ENCODE data around the gene SHH.
"Not testable (repeated sequence)": the region's sequence is repeated elsewhere in the genome, so short reads cannot be mapped to it uniquely, and the experiment has no call there.

SHH gene

DNA sequence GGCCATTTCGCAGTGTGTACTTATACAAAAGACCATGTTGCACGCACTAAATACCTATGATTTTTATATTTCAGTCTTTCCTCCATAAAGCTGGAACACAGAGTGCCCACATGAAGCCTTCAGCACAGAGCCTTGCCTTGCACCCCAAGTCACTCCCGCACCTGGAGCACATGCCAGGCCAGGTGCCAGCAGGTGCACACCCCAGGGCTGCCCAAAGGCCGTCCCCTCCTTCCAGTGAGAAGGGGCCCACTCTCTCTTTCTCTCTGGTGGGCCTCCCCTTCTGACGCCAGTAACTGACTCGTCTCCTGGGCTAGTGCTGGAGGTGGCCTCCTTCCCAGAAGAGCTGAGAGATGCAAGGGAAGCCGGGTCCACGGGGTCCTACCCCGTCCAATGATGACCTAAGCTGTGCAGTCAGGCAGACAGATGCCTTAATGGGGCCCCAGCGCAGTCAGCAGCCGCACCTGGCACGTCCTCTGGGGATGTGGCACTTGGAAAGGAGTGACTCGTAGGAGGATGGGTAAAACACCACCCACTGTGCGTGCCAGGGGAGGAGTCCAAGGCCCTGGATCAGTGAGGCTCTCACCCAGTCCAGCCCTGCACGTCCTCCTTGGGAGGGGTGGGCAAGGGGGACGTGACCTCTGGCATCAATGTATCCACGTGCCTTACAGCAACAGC, 17.7 kb upstream of the SHH start:
- DNase-seq = no peak
- intact Hi-C loops (cut with DNase I) = no loop called here

DNA sequence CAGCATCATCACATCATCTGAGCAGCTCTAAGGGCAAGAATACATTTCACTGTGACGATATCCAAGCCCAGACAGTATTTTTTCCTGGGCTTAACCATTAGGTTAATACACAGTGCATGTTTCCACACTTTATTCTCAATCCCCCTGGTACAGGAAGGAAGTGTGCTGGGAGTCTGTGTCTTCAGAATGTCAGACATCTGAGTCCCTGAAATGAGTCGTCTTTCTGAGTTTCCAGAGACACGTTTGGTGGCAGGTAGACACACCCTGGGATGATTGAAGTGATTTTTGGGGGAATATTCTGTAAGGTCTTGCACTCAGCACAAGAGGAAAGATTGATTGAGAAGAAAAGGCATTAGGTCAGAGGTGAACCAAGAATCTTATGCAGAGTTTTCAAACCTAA, 13.1 kb upstream of the SHH start:
- DNase-seq = no peak
- intact Hi-C loops (cut with DNase I) = no loop called here

GRCh38 chr7:155824227-155824886, 12.1 kb upstream of the SHH start:
- intact Hi-C loops (cut with DNase I) = no loop called here
- DNase-seq = no peak

GRCh38 chr7:155821851-155822250, 9.6 kb upstream of the SHH start:
- intact Hi-C loops (cut with DNase I) = no loop called here
- DNase-seq = no peak

- DNase-seq = no peak
- intact Hi-C loops (cut with DNase I) = no loop called here
Observed at GRCh38 chr7:155820788-155821187, 8.5 kb upstream of the SHH start.

- no peak for DNase-seq
- intact Hi-C loops (cut with DNase I) = no loop called here
Observed at GRCh38 chr7:155820246-155820645, 8.0 kb upstream of the SHH start.

DNA sequence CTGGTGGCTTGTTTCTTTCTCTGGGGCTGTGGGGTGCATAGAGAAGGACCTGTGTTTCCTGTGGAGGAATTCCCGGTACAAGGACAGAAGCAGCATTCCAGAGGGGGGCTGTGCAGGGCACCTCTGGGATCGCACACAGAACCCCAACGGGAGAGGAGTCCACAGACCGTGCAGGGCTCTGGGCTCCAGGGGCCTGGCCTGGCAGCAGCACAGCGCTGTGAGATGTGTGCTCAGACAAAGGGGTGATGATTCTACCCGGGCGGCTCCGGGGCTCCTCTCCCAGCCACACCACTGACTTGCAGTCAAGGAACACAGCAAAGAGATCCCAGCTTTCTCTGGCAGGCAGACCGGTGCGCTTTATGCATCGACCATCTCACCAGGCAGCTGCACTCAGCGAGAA, 6.9 kb upstream of the SHH start:
- no peak for DNase-seq
- intact Hi-C loops (cut with DNase I) = no loop called here

DNA sequence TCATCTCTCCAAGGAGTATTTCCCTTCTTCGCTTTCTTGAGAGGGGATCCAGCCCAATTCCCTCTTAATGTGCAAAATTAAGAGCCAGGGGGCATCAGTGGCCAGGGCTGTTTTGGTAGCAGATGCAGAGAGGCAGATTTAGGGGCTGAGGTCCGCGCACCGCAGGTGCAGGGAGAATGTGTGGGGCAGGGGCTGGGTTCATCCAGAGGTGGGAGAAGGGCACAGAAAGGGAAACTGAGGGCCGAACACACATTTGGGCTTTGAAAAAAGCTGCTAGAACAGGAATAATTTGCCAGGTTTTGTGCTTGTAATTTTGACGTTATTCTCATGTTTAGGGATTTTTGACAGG, 6.5 kb upstream of the SHH start:
- intact Hi-C loops (cut with DNase I) = no loop called here
- DNase-seq = no peak

GRCh38 chr7:155818154-155818819, 6.0 kb upstream of the SHH start:
- no peak for DNase-seq
- intact Hi-C loops (cut with DNase I) = no loop called here

DNA sequence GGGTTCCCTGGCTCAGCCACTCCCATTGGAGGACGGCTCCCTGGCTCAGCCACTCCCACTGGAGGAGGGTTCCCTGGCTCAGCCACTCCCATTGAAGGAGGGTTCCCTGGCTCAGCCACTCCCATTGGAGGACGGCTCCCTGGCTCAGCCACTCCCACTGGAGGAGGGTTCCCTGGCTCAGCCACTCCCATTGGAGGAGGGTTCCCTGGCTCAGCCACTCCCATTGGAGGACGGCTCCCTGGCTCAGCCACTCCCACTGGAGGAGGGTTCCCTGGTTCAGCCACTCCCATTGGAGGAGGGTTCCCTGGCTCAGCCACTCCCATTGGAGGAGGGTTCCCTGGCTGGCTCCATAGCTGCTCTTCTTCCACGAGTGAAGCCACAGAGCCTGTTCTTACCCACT, 5.3 kb upstream of the SHH start:
- intact Hi-C loops (cut with DNase I); DNase-seq: not testable (repeated sequence)

DNA sequence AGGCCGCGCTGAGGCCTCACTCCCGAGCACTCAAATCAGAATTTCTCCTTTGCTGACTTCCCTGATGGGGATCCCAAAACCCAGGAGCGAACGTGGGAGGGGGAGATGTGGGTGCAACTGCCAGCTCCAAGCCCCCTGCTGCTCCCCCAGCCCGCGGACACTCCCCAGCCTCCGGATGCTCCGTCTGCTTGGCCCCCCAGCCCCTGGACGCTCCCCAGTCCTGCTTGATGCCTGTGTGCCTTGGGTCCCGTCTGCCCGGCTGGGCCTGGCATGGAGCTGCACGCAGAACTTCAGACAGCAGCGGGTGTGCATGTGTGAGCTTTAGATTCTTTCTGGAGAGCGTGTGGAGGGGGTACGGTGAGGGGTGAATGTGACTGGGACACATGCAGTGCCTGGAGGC, 4.7 kb upstream of the SHH start:
- intact Hi-C loops (cut with DNase I) = no loop called here
- no peak for DNase-seq

DNA sequence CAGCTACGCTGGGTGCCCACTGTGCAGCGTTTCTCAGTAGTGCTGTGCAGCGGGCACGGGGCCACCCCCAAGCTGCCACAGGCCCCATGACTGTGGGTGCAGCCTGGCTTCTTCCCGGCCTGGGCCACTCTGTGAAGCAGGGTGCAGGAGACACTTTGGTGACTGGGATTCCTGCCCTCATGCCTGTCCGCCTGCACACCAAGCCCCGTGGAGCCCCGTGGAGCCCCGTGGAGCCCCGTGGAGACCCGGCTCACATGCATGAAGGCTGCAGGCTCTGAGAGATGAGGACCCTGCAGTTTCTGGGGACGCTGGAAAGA, 3.9 kb upstream of the SHH start:
- intact Hi-C loops (cut with DNase I) = no loop called here
- no peak for DNase-seq

DNA sequence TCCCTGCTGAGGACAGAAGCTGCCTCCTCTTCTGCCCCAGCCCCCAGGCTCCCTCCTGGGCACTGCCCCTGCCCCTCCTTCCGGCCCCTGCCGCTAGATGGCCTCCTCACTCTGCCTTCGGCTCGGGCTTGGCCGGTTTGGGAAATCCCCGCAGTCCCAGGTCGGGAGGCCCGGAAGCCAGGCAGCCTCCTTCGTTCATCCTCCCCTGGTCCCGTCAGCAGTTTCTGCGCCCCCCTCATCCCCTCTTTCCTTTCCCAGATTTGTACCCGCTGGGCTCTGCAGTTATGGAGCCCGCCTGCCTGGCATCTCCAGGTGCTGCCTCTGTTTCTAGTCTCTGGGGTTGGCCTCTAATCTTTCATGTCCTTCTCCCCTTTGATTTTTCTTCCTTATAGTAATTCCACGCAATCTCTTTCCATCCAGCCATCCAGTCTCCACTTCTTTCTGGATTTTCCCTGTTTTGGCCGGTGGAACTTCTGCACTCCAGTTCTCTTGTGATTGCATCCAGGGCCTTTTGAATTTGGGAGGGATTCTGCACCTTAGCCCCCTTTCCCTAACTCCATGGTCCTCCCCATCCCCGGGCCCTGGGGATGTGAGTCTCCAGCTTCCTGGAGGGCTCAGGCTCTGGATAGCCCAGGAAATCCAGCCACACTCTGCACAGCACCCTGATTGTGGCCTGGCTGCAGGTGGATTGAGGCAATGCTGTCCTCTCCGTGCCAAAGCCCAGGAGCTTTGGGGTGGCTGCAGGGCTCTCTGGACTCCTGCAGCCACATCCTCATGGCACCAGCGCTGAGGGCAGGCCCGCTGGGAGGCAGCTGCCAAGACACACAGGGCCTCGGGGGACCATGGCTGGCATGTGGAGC, 3.3 kb upstream of the SHH start:
- DNase-seq = peak in 38 of 42 donors; percentile 20 to 82 (median 67)
- intact Hi-C loops (cut with DNase I) = no loop called here

GRCh38 chr7:155814316-155815276, 2.3 kb upstream of the SHH start:
- DNase-seq = no peak
- intact Hi-C loops (cut with DNase I) = no loop called here

- intact Hi-C loops (cut with DNase I) = no loop called here
- no peak for DNase-seq
Observed at GRCh38 chr7:155813546-155814315, 1.5 kb upstream of the SHH start.

- no peak for DNase-seq
- intact Hi-C loops (cut with DNase I) = no loop called here
Observed at GRCh38 chr7:155813125-155813524, 862 bp upstream of the SHH start.

GRCh38 chr7:155811560-155811894, 736 bp downstream of the SHH start:
- peak in 3 of 42 donors; percentile 28 to 44 (median 39) for DNase-seq
- intact Hi-C loops (cut with DNase I) = no loop called here

All from head of caudate nucleus (tissue), 42 donors.